Measurements from ENCODE around the gene C17orf113. TPM values are rescaled to one million over a fixed set of nuclear protein-coding genes. Genes with fewer than 3 reads are reported as not detected.

The C17orf113 gene
- total and polyA plus RNA-seq, 2 of the 4 experiments (the other 2 are of a cell fraction) = under 0.01 to 0.03 TPM

DNA sequence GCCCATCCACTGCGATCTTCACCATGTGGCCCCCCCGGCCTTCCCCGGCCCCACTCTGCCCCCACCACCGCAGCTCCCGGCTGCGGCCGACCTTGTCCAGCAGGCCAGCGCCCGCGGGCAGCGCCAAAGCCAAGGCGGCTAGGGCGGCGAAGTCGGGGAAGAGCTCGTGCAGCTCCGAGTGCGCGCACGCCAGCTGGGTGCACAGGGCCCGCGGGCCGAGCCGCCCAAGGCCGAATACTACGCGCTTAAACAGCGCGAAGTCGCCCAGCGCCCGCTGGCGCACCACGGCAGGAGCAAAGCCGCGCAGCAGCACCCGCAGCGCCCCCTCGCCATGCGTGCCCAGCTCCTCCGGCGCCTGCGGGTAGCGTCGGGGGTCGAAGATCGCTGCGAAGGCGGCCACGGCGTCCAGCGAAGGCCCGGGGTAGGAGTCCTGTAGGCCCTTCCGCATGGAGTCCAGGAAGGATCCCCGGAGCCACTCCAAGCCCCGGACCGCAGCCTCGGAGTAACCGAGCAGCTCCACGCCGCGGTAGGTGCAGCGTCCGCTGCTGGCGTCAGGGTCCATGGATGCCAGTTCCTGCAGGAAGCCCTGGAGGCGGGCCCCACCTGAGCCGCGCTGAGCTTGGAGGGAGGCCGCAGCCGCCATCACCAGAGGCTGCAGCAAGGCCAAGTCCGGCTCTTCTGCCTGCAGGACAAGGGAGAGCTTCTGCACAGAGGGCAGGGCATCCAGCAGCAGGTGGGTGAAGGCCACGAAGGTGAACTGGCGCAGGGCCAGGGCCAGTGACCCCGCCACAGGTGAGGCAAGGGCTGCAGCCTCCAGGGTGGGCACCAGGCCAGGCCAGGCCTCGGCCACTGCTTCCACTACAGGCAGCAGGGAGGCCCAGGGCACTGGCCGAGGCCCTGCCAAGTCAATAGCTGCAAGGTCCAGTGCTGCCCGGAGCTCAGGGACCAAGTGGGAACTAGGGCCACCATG, 10.3 kb downstream of the C17orf113 start (continued):
- TF ChIP-seq, protein P1, sequence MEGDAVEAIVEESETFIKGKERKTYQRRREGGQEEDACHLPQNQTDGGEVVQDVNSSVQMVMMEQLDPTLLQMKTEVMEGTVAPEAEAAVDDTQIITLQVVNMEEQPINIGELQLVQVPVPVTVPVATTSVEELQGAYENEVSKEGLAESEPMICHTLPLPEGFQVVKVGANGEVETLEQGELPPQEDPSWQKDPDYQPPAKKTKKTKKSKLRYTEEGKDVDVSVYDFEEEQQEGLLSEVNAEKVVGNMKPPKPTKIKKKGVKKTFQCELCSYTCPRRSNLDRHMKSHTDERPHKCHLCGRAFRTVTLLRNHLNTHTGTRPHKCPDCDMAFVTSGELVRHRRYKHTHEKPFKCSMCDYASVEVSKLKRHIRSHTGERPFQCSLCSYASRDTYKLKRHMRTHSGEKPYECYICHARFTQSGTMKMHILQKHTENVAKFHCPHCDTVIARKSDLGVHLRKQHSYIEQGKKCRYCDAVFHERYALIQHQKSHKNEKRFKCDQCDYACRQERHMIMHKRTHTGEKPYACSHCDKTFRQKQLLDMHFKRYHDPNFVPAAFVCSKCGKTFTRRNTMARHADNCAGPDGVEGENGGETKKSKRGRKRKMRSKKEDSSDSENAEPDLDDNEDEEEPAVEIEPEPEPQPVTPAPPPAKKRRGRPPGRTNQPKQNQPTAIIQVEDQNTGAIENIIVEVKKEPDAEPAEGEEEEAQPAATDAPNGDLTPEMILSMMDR (conservative IDR thresholded peaks at IDR 0.05; ENCODE audit: low read depth, low read length) = no peak
- no peak for TF ChIP-seq MAFK (IDR thresholded peaks at IDR 0.05; ENCODE audit: low read depth, low read length)

Data from IMR-90 (cell line).